ENCODE data around the gene RIC8B.

DNA sequence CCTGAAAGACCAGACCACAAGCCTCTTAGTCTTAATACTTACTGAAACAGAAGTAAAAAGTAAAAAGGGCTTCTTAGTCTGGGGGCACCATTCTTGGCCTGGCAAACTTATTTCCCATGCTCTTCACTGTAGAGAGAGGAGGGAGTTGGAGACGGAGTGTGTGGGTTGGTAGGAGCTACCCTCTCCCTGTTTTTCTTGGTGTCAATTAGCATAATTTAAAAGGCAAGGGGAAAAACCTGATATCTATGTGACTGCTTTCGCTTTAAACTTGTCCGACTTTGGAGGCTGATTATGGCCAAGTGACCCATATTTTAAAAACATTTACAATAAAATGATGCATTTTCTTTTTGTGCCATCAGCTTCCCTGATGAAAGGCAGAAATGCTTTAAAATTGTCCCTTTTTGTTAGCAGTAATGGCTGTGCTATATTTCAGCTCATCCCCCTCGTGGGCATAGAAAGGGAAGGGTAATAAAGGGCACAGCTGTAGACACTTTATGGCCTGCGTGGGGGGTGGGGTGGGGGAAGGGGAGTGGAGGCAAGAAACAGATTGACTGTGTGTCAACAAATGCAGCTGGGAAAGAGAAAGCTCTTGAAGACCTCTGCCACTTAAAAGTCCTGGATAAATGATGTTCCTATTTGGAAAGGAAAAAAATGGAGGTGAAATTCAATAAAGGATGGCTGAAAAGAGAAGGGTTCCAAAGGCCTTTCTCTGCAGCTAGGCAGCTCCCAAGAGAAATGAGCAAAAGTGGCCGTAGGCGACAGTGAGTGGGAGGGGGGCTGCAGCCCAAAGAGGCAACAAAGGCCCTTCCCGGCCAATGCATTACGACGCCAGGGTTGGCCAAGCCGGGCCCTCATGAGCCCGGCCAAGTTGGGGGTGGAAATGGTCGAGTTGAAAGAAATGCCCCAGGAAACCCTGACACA lies 123.8 kb downstream of the RIC8B start:
- TF ChIP-seq, protein P1, sequence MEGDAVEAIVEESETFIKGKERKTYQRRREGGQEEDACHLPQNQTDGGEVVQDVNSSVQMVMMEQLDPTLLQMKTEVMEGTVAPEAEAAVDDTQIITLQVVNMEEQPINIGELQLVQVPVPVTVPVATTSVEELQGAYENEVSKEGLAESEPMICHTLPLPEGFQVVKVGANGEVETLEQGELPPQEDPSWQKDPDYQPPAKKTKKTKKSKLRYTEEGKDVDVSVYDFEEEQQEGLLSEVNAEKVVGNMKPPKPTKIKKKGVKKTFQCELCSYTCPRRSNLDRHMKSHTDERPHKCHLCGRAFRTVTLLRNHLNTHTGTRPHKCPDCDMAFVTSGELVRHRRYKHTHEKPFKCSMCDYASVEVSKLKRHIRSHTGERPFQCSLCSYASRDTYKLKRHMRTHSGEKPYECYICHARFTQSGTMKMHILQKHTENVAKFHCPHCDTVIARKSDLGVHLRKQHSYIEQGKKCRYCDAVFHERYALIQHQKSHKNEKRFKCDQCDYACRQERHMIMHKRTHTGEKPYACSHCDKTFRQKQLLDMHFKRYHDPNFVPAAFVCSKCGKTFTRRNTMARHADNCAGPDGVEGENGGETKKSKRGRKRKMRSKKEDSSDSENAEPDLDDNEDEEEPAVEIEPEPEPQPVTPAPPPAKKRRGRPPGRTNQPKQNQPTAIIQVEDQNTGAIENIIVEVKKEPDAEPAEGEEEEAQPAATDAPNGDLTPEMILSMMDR (IDR thresholded peaks at IDR 0.05; ENCODE audit: insufficient read depth, low read depth, low read length) = no peak
- TF ChIP-seq EZH2 (IDR thresholded peaks at IDR 0.05; ENCODE audit: insufficient read depth, low read length) = no peak

All from astrocyte (in vitro differentiated cells and primary cell).